GM18511 (cell line): ENCODE results near the gene SPDYE2.
"Not testable (repeated sequence)": the region's sequence is repeated elsewhere in the genome, so short reads cannot be mapped to it uniquely, and the experiment has no call there.

Experiments
- ATAC-seq: cut with Tn5 transposase; IDR thresholded peaks from one replicate; pipeline ENCODE4 v1.9.1; 2021; ENCODE audit warnings: mild to moderate bottlenecking, moderate library complexity; ENCODE audit not compliant: unreplicated experiment

SPDYE2 gene, protein sequence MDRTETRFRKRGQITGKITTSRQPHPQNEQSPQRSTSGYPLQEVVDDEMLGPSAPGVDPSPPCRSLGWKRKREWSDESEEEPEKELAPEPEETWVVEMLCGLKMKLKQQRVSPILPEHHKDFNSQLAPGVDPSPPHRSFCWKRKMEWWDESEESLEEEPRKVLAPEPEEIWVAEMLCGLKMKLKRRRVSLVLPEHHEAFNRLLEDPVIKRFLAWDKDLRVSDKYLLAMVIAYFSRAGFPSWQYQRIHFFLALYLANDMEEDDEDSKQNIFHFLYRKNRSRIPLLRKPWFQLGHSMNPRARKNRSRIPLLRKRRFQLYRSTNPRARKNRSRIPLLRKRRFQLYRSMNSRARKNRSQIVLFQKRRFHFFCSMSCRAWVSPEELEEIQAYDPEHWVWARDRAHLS

DNA sequence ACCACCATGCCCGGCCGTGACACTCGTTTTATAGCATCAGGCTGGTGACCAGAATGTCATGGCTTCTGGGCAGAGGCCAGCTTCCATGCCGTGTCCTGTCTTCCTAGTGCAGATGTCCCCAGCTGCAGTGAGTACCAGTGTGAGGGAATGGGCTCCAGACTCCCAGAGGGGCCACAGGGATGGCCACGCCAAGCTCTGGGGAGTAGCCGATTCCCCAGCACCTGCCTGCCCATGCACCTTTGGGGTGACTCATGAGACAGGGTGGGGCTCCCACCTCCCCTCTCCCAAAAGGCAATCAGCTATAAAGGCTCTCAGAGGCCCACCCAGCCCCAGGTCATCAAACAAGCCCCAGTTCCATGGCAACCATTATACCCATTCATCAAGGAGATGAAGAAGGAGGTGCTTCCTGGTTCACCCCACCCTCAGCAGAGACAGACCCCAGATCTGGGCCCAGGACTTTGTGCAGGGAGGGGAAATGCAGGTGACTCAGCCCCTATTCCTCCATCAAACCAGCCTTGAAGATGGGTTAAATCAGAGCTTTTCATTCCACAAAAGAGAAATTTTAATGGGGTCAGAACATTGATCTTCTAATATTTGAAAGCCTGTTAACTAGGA lies at the start of gene SPDYE2:
SPDYE2 (plus strand) TSS at position 419 of the 615 bp plus-strand sequence. CDS start 2,030 bp downstream, outside the sequence.
- ATAC-seq = not testable (repeated sequence)

DNA sequence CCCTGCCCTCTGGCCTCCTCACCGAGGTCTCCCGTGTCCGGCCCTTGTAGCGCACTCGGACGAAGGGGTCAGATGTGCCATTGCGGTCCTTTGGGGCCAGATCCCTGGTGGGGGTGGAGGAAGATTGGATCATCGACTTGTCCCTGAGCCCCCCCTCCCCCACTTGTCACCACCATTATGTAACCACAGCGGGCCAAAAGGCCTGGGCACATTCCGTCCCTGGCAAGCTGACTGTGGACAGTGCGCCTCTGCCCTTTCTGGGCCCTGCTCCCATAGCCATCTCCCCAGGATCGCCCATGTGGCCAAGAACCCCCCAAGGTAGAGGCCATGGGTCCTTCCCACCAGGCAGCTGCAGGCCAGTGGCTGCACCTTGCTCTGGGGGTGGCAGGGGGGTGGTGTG lies 47.9 kb upstream of the SPDYE2 start:
- not testable (repeated sequence) for ATAC-seq

- ATAC-seq = not testable (repeated sequence)
Measured at GRCh38 chr7:102505298-102506185, 45.5 kb upstream of the SPDYE2 start.

DNA sequence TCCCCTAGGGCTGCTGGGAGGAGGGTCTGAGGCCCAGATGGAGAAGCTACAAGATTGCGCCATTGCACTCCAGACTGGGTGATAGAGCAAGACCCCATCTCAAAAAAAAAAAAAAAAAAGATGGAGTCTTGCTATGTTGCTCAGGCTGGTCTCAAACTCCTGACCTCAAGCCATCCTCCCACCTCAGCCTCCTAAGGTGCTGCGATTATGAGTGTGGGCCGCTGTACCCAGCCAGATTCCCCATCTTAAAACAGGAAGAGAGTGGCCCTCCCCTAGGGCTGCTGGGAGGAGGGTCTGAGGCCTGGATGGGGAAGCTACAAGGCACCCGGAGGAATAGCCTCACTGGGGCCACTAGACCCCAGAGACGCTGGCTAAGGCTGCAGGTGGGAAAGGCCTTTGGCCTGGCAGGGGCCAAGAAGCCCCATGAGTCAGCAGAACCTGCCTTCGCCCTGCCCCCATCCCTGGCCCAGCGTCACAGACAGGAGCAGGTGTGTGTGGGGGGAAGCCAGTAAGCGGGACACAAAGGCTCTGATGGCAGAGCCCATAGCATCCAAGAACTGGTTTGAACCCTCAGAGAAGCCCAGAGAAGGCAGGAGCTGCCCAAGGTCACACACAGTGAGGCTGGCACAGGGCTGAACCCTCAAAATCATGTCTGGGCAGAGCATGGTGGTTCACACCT lies 43.5 kb upstream of the SPDYE2 start:
- ATAC-seq = not testable (repeated sequence)

DNA sequence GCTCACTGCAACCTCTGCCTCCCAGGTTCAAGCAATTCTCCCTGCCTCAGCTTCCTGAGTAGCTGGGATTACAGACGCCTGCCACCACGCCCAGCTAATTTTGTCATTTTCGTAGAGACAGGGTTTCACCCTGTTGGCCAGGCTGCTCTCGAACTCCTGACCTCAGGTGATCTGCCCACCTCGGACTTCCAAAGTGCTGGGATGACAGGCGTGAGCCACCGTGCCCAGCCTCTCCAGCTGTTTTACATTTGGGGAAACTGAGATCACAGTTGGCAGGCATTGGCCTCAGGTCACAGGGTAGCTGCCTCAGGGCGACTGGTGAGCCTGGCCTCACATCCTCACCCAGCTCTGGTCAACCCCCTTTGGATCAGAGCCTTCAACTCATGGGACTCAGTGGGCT lies 40.5 kb upstream of the SPDYE2 start:
- ATAC-seq = not testable (repeated sequence)

DNA sequence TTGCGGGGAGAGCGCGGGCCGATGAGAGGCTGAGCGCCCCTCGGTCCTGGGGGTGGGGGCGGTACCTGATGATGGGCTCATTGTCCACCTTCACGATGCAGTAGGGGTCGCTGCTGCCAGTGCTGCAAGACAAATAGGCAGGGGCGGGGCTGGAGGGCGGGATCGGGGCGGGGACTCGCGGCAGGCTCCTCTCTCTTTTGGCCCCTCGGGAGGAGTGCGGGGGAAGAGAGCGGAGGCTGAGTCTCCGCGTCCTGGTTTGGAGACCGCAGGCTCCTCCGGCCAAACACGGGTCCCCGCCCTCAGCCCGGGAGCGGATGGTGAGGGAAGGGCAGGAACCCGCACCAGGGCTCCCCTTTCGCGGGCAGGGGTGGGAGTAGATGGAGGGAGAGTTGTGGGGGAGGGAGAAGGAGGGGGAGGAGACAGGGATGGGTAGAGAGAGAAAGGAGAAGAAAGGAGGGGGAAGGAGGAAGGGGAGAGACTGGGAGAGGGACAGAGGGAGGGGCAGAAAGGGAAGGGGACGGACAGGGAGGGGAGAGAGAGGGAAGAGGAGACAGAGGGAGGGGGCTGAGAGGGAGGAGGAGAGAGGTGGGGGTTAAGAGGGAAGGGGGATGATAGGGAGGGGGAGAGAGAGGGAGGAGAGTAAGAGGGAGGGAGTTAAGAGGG lies 39.0 kb upstream of the SPDYE2 start:
- peak; percentile 46 for ATAC-seq

- not testable (repeated sequence) for ATAC-seq
Measured at GRCh38 chr7:102512642-102513221, 38.3 kb upstream of the SPDYE2 start.

GRCh38 chr7:102514881-102515721 lies 35.9 kb upstream of the SPDYE2 start:
- ATAC-seq = peak; percentile 72

DNA sequence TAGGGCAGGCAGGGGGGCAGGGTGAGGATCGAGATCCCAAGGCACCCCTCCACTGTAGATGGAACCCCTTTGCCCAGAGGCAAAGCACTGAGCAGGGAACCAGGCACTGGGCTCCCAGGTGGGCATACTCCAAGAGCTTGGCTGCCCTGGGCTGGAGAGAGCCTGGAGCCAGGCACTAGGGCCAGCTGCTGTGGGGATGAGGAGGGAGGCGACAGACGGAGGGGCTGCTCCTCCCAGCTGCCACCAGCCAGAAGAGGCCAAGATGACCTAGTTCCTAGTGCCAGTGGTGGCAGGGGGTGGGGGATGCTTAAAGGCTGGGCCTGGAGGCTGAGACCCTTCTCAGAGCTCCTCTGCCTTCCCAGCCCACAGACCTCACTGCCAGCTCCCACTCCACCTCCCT lies 35.1 kb upstream of the SPDYE2 start:
- not testable (repeated sequence) for ATAC-seq

GRCh38 chr7:102516951-102517350 lies 34.1 kb upstream of the SPDYE2 start:
- not testable (repeated sequence) for ATAC-seq

DNA sequence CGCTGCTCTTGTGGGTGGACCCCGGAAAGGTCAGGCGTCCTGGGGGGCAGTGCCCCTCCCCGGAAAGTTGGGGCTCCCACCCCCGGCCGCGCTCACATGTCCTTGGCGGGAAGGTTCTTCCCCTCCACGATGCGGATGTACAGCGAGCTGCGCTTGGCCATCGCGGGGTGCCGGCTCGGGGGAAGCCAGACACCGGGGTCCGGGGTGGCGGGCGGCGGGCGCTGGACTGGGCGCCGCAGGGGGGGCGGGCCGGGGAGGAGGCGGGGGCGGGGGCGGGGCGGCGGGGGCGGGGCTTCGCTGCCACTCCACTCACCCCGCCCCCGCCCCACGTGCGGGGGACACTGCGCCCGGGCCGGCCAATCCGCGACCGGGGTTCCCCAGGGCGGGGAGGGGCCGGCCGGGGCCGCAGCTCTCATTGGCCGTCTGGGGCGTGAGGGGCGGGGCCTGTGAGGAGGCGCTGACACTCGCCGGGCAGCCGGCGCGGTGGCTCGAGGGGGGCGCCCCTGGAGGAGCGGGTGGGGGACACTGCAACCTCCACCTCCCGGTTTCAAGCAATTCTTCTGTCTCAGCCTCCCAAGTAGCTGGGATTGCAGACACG lies 33.4 kb upstream of the SPDYE2 start, which contains the start of gene RASA4B:
RASA4B (minus strand) TSS at position 228 of the 598 bp plus-strand sequence; CDS start at position 161, 67 bp downstream.
- ATAC-seq = peak; percentile 68

DNA sequence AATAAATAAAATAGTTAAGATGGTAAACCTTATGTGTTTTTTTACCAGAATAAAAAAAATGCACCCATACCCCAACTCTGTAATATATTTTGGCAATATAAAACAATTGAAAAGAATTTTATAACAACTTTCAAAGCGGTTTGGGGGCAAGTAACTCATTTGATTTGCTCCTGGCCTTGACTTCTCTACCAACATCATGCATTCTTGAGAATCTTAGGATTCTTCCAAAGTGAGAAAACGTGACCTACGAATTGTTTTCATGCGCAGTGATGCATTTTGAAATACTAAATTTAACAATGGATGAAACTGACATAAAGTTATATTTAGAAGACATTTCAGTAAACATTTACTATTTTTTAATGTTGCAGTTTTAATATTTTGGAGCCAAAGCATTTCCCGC lies 30.2 kb upstream of the SPDYE2 start:
- ATAC-seq = not testable (repeated sequence)

GRCh38 chr7:102524803-102525202 lies 26.2 kb upstream of the SPDYE2 start:
- not testable (repeated sequence) for ATAC-seq

DNA sequence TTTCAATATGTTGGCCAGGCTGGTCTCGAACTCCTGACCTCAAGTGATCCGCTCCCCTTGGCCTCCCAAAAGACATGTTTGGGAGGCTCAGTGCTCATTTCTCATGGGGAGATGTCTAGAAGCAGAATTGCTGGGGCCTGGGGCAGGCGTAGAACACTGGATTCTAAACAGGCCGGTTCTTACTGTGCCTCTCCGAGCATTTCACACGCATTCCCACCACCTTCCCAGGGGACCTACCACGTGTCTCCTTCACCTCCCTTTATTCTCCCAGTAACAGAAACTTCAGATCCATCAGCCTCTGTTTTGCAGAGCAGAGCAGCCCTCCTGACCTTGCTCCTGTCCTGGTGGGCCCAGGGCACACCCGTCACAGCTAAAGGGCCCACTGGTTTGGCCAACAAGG lies 23.8 kb upstream of the SPDYE2 start:
- not testable (repeated sequence) for ATAC-seq

DNA sequence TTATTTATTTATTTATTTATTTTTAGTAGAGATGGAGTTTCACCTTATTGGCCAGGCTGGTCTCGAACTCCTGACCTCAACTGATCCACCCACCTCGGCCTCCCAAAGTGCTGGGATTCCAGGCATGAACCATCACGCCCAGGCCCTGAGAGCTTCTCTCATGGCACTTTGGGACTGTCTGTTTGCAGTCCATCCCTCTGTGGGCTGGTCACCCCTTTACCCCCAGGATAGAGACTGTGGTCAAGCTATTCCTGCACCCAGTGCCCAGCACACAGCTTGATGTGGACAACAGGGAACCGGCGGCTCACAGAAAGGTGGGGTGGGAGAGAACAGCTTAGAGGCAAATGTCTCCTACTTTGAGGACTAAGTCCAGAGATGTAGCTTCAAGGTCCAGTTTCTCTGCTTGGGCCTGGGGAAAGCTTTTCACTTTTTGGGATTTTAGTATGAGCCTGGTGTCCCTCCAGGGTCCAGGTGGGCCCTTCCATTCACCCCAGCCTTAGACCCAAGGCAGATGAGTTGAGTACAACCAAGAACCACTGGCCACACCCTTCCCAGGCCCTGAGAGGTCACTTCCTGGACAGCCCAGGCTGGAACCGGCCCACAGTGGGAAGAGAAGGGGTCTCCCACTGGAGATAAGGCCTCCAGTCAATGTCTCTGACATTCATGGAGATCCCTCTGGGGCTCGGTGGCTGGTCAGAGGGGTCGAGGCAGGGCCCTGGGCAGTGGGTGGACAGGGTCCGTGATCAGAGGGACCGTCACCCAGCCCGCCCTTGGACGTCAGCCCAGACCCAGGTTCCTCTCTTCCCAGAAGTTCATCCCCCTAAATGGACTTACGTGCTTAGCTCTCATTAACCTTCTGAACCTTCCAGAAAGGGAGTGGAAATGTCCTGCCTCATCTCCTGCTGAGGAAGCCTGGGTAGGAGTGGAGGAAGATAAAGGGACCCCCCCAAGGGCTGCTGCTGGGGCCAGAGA lies 22.9 kb upstream of the SPDYE2 start:
- ATAC-seq = not testable (repeated sequence)

DNA sequence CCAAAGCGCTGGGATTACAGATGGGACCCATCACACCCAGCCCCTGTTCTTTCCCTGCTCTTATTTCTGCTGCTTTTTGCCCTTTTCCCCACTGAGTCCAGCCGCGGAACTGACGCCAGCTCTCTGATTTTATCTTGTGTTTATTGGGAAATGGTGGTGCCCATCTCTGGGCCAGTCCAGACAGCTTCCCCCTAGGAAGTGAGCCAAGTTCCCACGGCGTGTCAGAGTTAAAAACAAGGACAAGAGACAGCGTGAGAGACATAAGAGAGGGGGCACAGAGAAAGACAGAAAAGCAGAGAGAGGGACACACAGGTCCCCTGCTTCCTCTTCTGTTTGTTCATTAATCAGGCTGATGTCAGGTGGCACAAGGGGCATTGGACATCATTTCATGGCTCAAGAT lies 19.4 kb upstream of the SPDYE2 start:
- not testable (repeated sequence) for ATAC-seq

DNA sequence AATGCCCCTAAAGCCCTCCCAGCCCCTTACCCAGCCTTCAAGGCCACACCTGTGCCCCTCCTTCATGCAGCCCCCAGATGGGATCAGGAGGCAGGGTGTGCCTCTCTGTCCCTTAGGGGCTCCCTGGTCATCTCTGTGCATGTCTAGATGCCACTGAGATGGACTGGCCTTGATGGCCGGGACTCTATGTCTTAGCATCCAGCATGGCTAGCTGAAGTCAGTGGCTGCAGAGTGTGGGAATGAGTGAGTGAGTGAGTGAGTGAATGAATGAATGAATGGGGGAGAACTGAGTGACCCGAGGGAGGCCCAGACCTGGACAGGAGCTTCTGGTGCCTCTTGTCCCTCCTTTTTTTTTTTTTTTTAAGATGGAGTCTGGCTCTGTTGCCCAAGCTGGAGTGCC lies 18.9 kb upstream of the SPDYE2 start:
- ATAC-seq = not testable (repeated sequence)
